Right atrium auricular region (tissue), 2 donors: Measurements from ENCODE around the gene INPP5F. TPM values are rescaled to one million over a fixed set of nuclear protein-coding genes. Genes with fewer than 3 reads are reported as not detected.

ENCODE experiments used
- DNase-seq: peaks from one replicate; pipeline ENCODE4 v3.0.0-alpha.2; 2019; ENCODE audit warnings: low spot score
- H3K27ac ChIP-seq, 2 donors: fragments of 200-600 bp; sonication (generic); 1 replicate in 1 of 2; 2 replicates in 1 of 2; pipeline ENCODE4 v1.5.1; 2016 to 2019
- H3K27me3 ChIP-seq, 2 donors: fragments of 200-600 bp; sonication (generic); one replicate each; pipeline versions ENCODE4 v1.5.1 to v1.6.0; 2017 to 2019
- H3K36me3 ChIP-seq: fragments of 200-600 bp; sonication (generic); one replicate; pipeline ENCODE4 v1.5.1; 2016
- H3K4me1 ChIP-seq, 2 donors: fragments of 200-600 bp; sonication (generic); one replicate each; pipeline versions ENCODE4 v1.5.1 to v1.6.0; 2017 to 2019
- H3K4me3 ChIP-seq, 2 donors: fragments of 200-600 bp; sonication (generic); 1 replicate in 1 of 2; 2 replicates in 1 of 2; pipeline ENCODE4 v1.5.1; 2017 to 2019; ENCODE audit warnings: mild to moderate bottlenecking in 1 of 2, moderate library complexity in 1 of 2
- H3K9me3 ChIP-seq, 2 donors: fragments of 200-600 bp; sonication (generic); one replicate each; pipeline ENCODE4 v1.5.1; 2019
- total RNA-seq, 2 donors: library from RNA; depleted of rRNA; stranded (reverse); fragments of >200 nt; gene quantifications; one replicate each; pipeline ENCODE4 v1.1.0, GENCODE V29; 2016
- TF ChIP-seq, protein P1 (sequence below), 2 donors: fragments of 200-600 bp; sonication (generic); IDR thresholded peaks; one replicate each; pipeline ENCODE4 v1.5.1; 2019; ENCODE audit warnings: antibody characterized with exemption in 2 of 2

Gene INPP5F
- total RNA-seq, 2 donors from 2014 or later = 3.9 to 6.2 TPM

DNA sequence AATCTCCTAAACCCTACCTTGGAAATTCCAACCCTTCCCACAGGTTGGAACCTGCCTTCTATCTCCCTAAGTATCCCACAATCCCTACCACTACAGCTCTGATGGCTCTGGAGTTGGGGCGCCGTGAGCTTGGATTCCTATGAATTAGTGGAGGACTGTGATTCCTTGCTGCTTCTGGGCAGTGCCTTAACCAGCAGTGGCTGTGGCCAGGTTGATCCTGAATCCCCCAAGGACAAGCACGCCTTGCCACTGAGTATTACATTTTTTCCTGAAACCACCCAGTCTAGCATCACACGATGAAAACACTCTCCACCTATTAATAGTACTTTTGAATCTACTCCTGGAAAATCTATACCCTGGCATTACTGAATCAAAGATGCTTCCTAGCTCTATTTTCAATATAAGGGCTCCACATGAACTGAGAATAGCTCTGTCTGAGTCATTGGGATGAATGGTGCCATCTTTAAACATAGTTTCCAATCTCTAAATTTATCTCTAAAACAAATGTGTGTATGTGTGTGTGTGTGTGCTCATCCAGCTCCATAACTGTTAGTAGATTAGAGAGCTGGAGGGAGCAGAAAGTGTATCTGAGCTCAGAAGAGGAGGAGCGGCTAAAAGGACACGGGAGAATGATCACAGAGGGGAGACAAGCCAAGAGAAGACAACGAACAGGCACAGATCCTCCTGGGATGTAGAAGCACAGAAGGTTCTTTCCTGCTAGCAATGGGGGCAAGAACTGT is 11.9 kb upstream of the INPP5F start:
- Histone ChIP-seq H3K4me3 (no peak overlapping the region), H3K9me3 (no peaks in the 10 kb centered on the region), H3K27ac (no peak overlapping the region), H3K4me1 (no peaks in the 10 kb centered on the region), H3K36me3 (no peaks in the 10 kb centered on the region), H3K27me3 (no peaks in the 10 kb centered on the region)
- TF ChIP-seq, protein P1, sequence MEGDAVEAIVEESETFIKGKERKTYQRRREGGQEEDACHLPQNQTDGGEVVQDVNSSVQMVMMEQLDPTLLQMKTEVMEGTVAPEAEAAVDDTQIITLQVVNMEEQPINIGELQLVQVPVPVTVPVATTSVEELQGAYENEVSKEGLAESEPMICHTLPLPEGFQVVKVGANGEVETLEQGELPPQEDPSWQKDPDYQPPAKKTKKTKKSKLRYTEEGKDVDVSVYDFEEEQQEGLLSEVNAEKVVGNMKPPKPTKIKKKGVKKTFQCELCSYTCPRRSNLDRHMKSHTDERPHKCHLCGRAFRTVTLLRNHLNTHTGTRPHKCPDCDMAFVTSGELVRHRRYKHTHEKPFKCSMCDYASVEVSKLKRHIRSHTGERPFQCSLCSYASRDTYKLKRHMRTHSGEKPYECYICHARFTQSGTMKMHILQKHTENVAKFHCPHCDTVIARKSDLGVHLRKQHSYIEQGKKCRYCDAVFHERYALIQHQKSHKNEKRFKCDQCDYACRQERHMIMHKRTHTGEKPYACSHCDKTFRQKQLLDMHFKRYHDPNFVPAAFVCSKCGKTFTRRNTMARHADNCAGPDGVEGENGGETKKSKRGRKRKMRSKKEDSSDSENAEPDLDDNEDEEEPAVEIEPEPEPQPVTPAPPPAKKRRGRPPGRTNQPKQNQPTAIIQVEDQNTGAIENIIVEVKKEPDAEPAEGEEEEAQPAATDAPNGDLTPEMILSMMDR (IDR thresholded peaks at IDR 0.05) = no peak
- DNase-seq = no peak

DNA sequence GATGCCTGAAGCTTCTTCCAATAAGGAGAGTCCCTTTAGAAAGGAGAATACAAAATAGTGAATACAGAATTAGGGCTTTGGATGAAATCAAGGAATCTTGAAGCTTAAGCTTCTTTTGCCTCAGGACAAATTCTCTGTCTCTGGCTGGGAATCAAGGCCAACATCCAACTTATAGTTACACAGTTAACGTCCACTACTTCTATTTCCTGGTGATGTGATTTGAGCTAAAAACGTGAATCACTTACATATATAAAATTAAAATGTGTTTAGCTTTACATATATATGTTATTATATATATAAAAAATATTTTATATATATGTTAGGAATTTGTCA is 11.4 kb upstream of the INPP5F start:
- TF ChIP-seq, protein P1 (IDR thresholded peaks at IDR 0.05) = no peak
- DNase-seq = no peak
- H3K27me3 ChIP-seq = no peaks in the 10 kb centered on the region
- H3K27ac ChIP-seq = no peak overlapping the region
- H3K4me1 ChIP-seq = no peaks in the 10 kb centered on the region
- H3K4me3 ChIP-seq = no peak overlapping the region
- no peaks in the 10 kb centered on the region for H3K9me3 ChIP-seq
- no peaks in the 10 kb centered on the region for H3K36me3 ChIP-seq

DNA sequence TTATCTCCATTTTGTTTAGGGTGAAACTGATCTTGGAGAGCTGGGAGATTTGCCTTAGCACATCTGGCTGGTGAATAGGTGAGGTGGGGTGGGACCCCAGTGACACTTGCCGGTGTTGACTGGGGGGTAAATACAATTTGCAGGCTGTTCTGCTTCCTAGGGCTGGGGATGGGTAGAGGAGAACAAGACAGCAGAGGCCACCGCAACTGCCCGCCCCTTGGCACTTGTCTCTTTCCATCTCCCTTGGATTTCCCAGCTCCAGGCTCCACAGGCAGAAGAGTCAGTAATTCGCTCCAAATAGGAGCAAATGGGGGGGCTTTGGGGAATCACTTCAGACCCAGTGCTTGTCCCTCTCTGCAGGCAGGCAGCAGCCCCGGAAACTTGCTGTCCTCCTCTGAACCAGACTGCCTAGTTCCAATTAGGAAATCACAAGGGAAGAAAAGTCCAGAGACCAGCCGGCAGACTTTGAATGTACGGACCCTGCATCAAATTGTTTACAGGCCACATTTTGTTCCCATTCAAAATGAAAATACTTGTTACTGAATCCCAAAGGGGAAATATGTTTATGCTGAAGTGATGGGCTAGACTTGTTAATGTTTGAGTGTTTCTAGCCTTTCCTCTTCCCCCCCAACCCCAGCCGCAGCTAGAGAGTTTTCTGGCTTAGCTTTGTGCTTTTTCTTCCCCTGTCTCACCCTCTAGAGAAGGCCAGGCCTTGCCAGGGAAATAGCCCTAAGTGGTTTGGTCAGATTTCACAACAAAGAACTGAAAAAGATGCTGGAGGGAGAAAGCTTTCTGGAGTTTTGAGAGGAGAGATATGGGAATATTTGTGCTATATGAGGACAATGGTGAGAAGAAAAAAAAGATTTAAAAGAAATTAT is 10.0 kb upstream of the INPP5F start:
- TF ChIP-seq, protein P1 (IDR thresholded peaks at IDR 0.05) = no peak
- no peaks in the 10 kb centered on the region for H3K36me3 ChIP-seq
- H3K4me3 ChIP-seq = no peak overlapping the region
- H3K27me3 ChIP-seq = no peaks in the 10 kb centered on the region
- no peaks in the 10 kb centered on the region for H3K9me3 ChIP-seq
- no peak overlapping the region for H3K27ac ChIP-seq
- H3K4me1 ChIP-seq = no peaks in the 10 kb centered on the region
- DNase-seq = no peak

DNA sequence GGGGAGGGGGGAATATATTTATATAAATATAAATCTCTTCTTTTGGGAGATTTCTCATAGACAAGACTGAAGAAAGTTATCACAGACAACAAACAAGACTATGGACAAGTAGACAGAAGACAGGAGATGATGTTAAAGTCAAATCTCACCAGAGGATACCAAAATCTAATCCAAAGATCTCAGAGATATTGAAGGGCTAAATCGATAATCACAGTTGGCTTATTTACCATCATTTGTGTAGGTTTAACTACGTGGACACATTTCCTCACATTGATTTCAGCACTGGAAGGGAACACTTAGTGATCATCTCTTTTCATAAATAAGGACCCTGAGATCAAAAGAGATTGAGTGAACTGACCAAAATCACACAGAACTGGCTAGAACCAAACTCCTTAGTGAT is 2.7 kb upstream of the INPP5F start:
- peaks cover 0 to 27% of the 10 kb centered on the region in 2 donors for H3K4me1 ChIP-seq
- no peaks in the 10 kb centered on the region for H3K9me3 ChIP-seq
- H3K27ac ChIP-seq = no peak overlapping the region
- H3K27me3 ChIP-seq = no peaks in the 10 kb centered on the region
- no peak for DNase-seq
- TF ChIP-seq, protein P1 (IDR thresholded peaks at IDR 0.05) = no peak
- H3K36me3 ChIP-seq = no peaks in the 10 kb centered on the region
- H3K4me3 ChIP-seq = no peak overlapping the region

DNA sequence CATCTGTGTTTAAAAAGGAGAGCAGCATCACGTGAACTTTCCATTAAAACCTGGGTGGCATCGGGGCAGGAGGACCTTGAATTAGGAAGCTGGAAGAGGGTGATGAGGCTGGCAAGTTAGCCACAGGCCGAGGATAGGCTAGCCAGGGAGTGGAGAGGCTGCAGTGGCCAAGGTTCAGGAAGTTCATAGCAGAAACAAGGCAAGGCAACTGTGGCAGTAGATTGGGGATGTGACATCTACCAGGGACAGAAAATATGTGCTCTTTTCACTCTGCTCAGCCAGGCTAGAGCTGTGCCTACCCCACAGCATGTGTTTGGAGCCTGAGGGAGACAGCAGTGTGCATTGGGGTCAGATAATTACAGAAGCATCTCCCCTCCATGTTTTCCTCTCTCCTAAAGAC is 2.2 kb upstream of the INPP5F start:
- TF ChIP-seq, protein P1 (IDR thresholded peaks at IDR 0.05) = no peak
- H3K9me3 ChIP-seq = no peaks in the 10 kb centered on the region
- DNase-seq = no peak
- no peaks in the 10 kb centered on the region for H3K27me3 ChIP-seq
- H3K4me3 ChIP-seq = no peak overlapping the region
- peaks cover 0 to 27% of the 10 kb centered on the region in 2 donors for H3K4me1 ChIP-seq
- no peak overlapping the region for H3K27ac ChIP-seq
- no peaks in the 10 kb centered on the region for H3K36me3 ChIP-seq
